Upper lobe of left lung (tissue), 6 donors: ENCODE measurements around the gene GRIK4. TPM values are rescaled to one million over a fixed set of nuclear protein-coding genes. Genes with fewer than 3 reads are reported as not detected.

Experiments used
- ATAC-seq, 2 donors: fragments of 200-7000 bp; cut with Tn5 transposase; one replicate each; pipeline ENCODE4 v1.9.1; 2022; ENCODE audit warnings: mild to moderate bottlenecking in 2 of 2, moderate library complexity in 2 of 2; ENCODE audit not compliant: low FRiP score in 2 of 2
- DNase-seq, 2 donors: peaks; one replicate each; pipeline ENCODE4 v3.0.0-alpha.2; 2019 to 2020
- H3K27ac ChIP-seq, 4 donors: fragments of 200-600 bp; sonication (generic); one replicate each; pipeline ENCODE4 v1.5.1; 2016 to 2019
- H3K27me3 ChIP-seq, 4 donors: fragments of 200-600 bp; sonication (generic); one replicate each; pipeline ENCODE4 v1.5.1; 2017 to 2019
- H3K36me3 ChIP-seq, 4 donors: fragments of 200-600 bp; sonication (generic); one replicate each; pipeline ENCODE4 v1.5.1; 2016 to 2019
- H3K4me1 ChIP-seq, 4 donors: fragments of 200-600 bp; sonication (generic); one replicate each; pipeline ENCODE4 v1.5.1; 2018 to 2019
- H3K4me3 ChIP-seq, 4 donors: fragments of 200-600 bp; sonication (generic); one replicate each; pipeline ENCODE4 v1.5.1; 2017 to 2019; ENCODE audit warnings: mild to moderate bottlenecking in 2 of 4, moderate library complexity in 1 of 4
- H3K9me3 ChIP-seq, 4 donors: fragments of 200-600 bp; sonication (generic); one replicate each; pipeline ENCODE4 v1.5.1; 2018 to 2019
- EP300 ChIP-seq, 4 donors: sonication (generic); formaldehyde crosslinking; IDR thresholded peaks; one replicate each; pipeline ENCODE4 v1.5.1; 2017; ENCODE audit warnings: antibody characterized with exemption in 4 of 4, control low read depth in 2 of 4
- POLR2A ChIP-seq, 4 donors: fragments of 450-650 bp; IDR thresholded peaks; one replicate each; pipeline ENCODE4 v1.5.1; 2016 to 2017; ENCODE audit warnings: antibody characterized with exemption in 4 of 4, mild to moderate bottlenecking in 2 of 4
- POLR2AphosphoS5 ChIP-seq, 2 donors: sonication (generic); formaldehyde crosslinking; IDR thresholded peaks; one replicate each; pipeline ENCODE4 v1.5.1; 2017; ENCODE audit warnings: antibody characterized with exemption in 2 of 2
- WGBS, 2 donors: methylation state at CpG; one replicate each; pipeline ENCODE4 v1.1.5; 2017 to 2018; 5-methylcytosine and 5-hydroxymethylcytosine counted together
- total RNA-seq, 6 donors: library from RNA; depleted of rRNA in 4 of 6; stranded (reverse); fragments of >200 nt in 4 of 6; gene quantifications; one replicate each; pipeline versions ENCODE4 v1.1.0 to v1.2.1, GENCODE V29; 2016 to 2021
- TF ChIP-seq, protein P1 (sequence below), 6 experiments: fragments of 450-650 bp in 4 of 6; fragments of 200-600 bp in 2 of 6; sonication (generic) in 2 of 6; IDR thresholded peaks; one replicate each; pipeline ENCODE4 v1.5.1; 2016 to 2019; ENCODE audit warnings: antibody characterized with exemption in 6 of 6
- donor health status: DM: no; HTN: no; CAD: no; lungs with moderate emphysema.
- donor health status: DM: no; HTN: yes; CAD: no; lungs with severe emphysema.

The GRIK4 gene
- total RNA-seq, 6 donors from 2014 or later = 0.30 to 8.4 (median 0.78) TPM

DNA sequence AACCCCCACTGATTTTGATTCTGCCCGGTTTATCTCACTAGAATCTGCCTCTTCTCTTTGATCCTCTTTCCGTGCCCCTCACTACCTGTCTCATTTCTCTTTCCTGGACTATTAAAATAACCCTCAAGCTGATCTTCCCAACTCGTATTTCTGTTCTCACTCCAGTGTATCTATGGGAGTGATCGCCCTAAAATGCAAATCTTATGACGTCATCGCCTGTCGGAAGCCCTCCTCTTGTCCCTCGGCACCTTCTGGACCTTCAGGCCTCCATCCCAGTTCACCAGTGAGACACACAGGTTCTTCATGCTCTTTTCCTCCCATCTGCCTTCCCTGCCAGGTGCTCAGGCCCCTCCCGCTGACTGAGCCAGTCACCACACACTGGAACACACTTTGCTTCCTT is 277.8 kb downstream of the GRIK4 start:
- TF ChIP-seq POLR2A (IDR thresholded peaks at IDR 0.05) = no peak
- TF ChIP-seq EP300 (IDR thresholded peaks at IDR 0.05) = no peak
- TF ChIP-seq, protein P1, sequence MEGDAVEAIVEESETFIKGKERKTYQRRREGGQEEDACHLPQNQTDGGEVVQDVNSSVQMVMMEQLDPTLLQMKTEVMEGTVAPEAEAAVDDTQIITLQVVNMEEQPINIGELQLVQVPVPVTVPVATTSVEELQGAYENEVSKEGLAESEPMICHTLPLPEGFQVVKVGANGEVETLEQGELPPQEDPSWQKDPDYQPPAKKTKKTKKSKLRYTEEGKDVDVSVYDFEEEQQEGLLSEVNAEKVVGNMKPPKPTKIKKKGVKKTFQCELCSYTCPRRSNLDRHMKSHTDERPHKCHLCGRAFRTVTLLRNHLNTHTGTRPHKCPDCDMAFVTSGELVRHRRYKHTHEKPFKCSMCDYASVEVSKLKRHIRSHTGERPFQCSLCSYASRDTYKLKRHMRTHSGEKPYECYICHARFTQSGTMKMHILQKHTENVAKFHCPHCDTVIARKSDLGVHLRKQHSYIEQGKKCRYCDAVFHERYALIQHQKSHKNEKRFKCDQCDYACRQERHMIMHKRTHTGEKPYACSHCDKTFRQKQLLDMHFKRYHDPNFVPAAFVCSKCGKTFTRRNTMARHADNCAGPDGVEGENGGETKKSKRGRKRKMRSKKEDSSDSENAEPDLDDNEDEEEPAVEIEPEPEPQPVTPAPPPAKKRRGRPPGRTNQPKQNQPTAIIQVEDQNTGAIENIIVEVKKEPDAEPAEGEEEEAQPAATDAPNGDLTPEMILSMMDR (IDR thresholded peaks at IDR 0.05) = no peak
- no peak for TF ChIP-seq POLR2AphosphoS5 (IDR thresholded peaks at IDR 0.05)
- Histone ChIP-seq H3K27me3 (no peaks in the 10 kb centered on the region), H3K36me3 (no peaks in the 10 kb centered on the region), H3K4me1 (no peaks in the 10 kb centered on the region), H3K27ac (no peak overlapping the region), H3K9me3 (no peaks in the 10 kb centered on the region), H3K4me3 (no peak overlapping the region)
- DNase-seq = no peak
- 82 to 85% methylated on average over 9 of the region's 9 CpGs for WGBS, 2 donors
- no peak for ATAC-seq

DNA sequence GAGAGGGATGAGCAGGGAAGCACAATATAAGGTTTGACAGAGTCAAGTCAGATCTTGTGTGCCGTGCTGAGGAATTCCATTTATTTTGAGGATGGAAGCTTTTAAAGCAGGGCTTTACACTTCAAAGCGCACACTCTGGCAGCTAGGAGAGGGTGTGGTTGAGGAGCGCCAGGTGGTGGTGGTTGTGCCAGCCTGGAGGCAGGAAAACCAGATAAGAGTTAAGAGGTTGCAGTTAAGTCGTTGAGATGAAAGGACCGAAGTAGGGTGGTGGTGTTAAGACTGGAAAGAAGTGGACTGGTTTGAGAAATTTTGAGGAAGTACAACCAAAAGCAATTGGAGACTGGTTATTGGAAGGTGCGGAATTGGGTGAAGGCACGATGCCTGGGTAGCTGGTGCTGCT is 280.8 kb downstream of the GRIK4 start:
- no peak for DNase-seq
- H3K27ac ChIP-seq = no peak overlapping the region
- no peaks in the 10 kb centered on the region for H3K9me3 ChIP-seq
- 61 to 67% methylated on average over 7 of the region's 7 CpGs for WGBS, 2 donors
- ATAC-seq = no peak
- H3K27me3 ChIP-seq = no peaks in the 10 kb centered on the region
- no peaks in the 10 kb centered on the region for H3K4me1 ChIP-seq
- no peaks in the 10 kb centered on the region for H3K36me3 ChIP-seq
- TF ChIP-seq POLR2A (IDR thresholded peaks at IDR 0.05) = no peak
- no peak for TF ChIP-seq POLR2AphosphoS5 (IDR thresholded peaks at IDR 0.05)
- no peak for TF ChIP-seq EP300 (IDR thresholded peaks at IDR 0.05)
- TF ChIP-seq, protein P1 (IDR thresholded peaks at IDR 0.05) = no peak
- no peak overlapping the region for H3K4me3 ChIP-seq

DNA sequence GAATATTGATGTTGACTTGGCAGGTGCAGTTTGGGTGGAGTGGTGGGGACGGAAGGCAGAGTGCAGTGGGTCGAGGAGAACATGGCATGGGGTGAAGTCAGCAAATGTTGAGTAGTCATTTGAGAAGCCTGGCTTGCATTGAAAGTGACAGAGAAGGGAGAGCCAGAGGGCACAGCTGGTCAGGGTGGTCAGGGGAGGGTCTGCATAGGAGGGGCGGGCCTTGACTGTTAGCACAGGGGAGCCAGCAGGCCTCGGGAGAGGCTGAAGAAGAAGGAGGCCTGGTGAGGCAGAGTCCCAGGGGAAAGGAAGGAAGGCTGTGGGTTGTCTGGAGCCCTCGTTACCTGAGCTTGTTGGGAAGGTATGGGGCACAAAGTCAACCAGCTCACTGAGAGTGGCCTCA is 281.6 kb downstream of the GRIK4 start:
- Histone ChIP-seq H3K27ac (no peak overlapping the region), H3K27me3 (no peaks in the 10 kb centered on the region), H3K4me3 (no peak overlapping the region), H3K9me3 (no peaks in the 10 kb centered on the region), H3K36me3 (no peaks in the 10 kb centered on the region), H3K4me1 (no peaks in the 10 kb centered on the region)
- DNase-seq (no peak), ATAC-seq (no peak)
- WGBS, 2 donors = 79 to 92% methylated on average over 5 of the region's 5 CpGs
- TF ChIP-seq POLR2AphosphoS5 (IDR thresholded peaks at IDR 0.05) (no peak), EP300 (IDR thresholded peaks at IDR 0.05) (no peak), POLR2A (IDR thresholded peaks at IDR 0.05) (no peak)
- TF ChIP-seq, protein P1 (IDR thresholded peaks at IDR 0.05) = no peak

- Histone ChIP-seq H3K9me3 (no peaks in the 10 kb centered on the region), H3K36me3 (no peaks in the 10 kb centered on the region), H3K4me3 (no peak overlapping the region), H3K4me1 (no peaks in the 10 kb centered on the region), H3K27ac (no peak overlapping the region), H3K27me3 (no peaks in the 10 kb centered on the region)
- DNase-seq (no peak), ATAC-seq (no peak)
- TF ChIP-seq POLR2AphosphoS5 (IDR thresholded peaks at IDR 0.05) (no peak), EP300 (IDR thresholded peaks at IDR 0.05) (no peak), POLR2A (IDR thresholded peaks at IDR 0.05) (no peak)
- TF ChIP-seq, protein P1 (IDR thresholded peaks at IDR 0.05) = no peak
- 73 to 76% methylated on average over 14 of the region's 14 CpGs for WGBS, 2 donors
Observed at GRCh38 chr11:120793806-120794479, 282.4 kb downstream of the GRIK4 start.

DNA sequence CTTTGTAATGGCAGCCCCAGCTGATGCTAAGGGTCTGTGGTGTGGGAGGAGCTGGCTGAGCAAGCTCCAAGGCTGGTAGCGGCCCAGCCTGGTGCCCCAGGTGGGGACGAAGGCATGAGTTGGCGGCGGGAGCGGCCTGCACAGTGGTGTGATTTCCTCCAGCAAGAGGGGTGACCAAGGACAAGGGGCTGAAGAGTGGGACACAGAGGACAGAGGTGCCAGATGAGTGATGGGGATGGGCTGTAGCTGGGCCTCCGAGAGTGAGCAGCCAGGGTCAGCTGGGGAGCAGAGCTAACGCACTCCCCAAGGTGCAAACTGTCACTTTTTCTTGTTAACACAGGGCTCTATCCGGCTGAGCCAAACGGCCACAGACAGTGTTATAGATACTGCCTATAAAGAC is 283.2 kb downstream of the GRIK4 start:
- H3K36me3 ChIP-seq = no peaks in the 10 kb centered on the region
- H3K27ac ChIP-seq = no peak overlapping the region
- no peak overlapping the region for H3K4me3 ChIP-seq
- no peaks in the 10 kb centered on the region for H3K9me3 ChIP-seq
- TF ChIP-seq, protein P1 (IDR thresholded peaks at IDR 0.05) = no peak
- TF ChIP-seq POLR2AphosphoS5 (IDR thresholded peaks at IDR 0.05) (no peak), EP300 (IDR thresholded peaks at IDR 0.05) (no peak), POLR2A (IDR thresholded peaks at IDR 0.05) (no peak)
- no peaks in the 10 kb centered on the region for H3K4me1 ChIP-seq
- WGBS, 2 donors = 59 to 80% methylated on average over 4 to 9 of the region's 9 CpGs
- ATAC-seq (no peak), DNase-seq (peak in 1 of 2 donors; percentile 76)
- H3K27me3 ChIP-seq = no peaks in the 10 kb centered on the region
